Measurements from ENCODE around the gene TPGS2.

Gene TPGS2

GRCh38 chr18:36850527-36851201, 21.9 kb upstream of the TPGS2 start:
- no peak for DNase-seq (ENCODE audit: low spot score)
- no peak for TF ChIP-seq CTCF (IDR thresholded peaks at IDR 0.05; ENCODE audit: extremely low read depth, missing control alignments)

GRCh38 chr18:36849288-36850006, 20.6 kb upstream of the TPGS2 start:
- no peak for TF ChIP-seq CTCF (IDR thresholded peaks at IDR 0.05; ENCODE audit: extremely low read depth, missing control alignments)
- DNase-seq (ENCODE audit: low spot score) = no peak

GRCh38 chr18:36848609-36849008, 19.8 kb upstream of the TPGS2 start:
- no peak for TF ChIP-seq CTCF (IDR thresholded peaks at IDR 0.05; ENCODE audit: extremely low read depth, missing control alignments)
- DNase-seq (ENCODE audit: low spot score) = no peak

GRCh38 chr18:36843784-36844183, 15.0 kb upstream of the TPGS2 start:
- DNase-seq (ENCODE audit: low spot score) = no peak
- TF ChIP-seq CTCF (IDR thresholded peaks at IDR 0.05; ENCODE audit: extremely low read depth, missing control alignments) = no peak

GRCh38 chr18:36843199-36843598, 14.4 kb upstream of the TPGS2 start:
- no peak for DNase-seq (ENCODE audit: low spot score)
- no peak for TF ChIP-seq CTCF (IDR thresholded peaks at IDR 0.05; ENCODE audit: extremely low read depth, missing control alignments)

- no peak for TF ChIP-seq CTCF (IDR thresholded peaks at IDR 0.05; ENCODE audit: extremely low read depth, missing control alignments)
- DNase-seq (ENCODE audit: low spot score) = no peak
These were observed 11.0 kb upstream of the TPGS2 start for GRCh38 chr18:36839835-36840234.

- no peak for TF ChIP-seq CTCF (IDR thresholded peaks at IDR 0.05; ENCODE audit: extremely low read depth, missing control alignments)
- no peak for DNase-seq (ENCODE audit: low spot score)
These were observed 7.1 kb upstream of the TPGS2 start for GRCh38 chr18:36835927-36836326.
